Measurements from ENCODE around the gene KIF3B.
"Not testable (repeated sequence)": the region's sequence is repeated elsewhere in the genome, so short reads cannot be mapped to it uniquely, and the experiment has no call there.

Gene KIF3B

GRCh38 chr20:32285621-32286371 is 8.3 kb downstream of the KIF3B start:
- TF ChIP-seq, protein P1, sequence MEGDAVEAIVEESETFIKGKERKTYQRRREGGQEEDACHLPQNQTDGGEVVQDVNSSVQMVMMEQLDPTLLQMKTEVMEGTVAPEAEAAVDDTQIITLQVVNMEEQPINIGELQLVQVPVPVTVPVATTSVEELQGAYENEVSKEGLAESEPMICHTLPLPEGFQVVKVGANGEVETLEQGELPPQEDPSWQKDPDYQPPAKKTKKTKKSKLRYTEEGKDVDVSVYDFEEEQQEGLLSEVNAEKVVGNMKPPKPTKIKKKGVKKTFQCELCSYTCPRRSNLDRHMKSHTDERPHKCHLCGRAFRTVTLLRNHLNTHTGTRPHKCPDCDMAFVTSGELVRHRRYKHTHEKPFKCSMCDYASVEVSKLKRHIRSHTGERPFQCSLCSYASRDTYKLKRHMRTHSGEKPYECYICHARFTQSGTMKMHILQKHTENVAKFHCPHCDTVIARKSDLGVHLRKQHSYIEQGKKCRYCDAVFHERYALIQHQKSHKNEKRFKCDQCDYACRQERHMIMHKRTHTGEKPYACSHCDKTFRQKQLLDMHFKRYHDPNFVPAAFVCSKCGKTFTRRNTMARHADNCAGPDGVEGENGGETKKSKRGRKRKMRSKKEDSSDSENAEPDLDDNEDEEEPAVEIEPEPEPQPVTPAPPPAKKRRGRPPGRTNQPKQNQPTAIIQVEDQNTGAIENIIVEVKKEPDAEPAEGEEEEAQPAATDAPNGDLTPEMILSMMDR (IDR thresholded peaks at IDR 0.05; ENCODE audit: borderline replicate concordance, control extremely low read depth, extremely low read depth, insufficient read depth, missing control alignments) = no peak
- in situ Hi-C loops (cut with MboI; ENCODE audit: low sequenced_read_pairs, unreplicated experiment) = no loop called here
- peak; percentile 55 for DNase-seq (ENCODE audit: low spot score)

DNA sequence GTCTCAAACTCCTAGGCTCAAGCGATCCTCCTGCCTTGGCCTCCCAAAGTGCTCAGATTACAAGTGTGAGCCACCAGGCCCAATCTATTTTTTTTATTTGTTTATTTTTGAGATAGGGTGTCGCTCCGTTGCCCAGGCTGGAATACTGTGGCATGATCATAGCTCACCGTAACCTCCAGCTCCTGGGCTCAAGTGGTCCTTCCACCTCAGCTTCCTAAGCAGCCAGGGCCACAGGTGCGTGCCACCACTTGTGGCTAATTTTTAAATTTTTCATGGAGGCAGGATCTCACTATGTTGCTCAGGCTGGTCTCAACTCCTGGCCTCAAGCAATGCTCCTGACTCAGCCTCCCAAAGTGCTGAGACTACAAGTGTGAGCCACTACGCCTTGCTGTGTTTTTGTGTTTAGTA is 9.8 kb downstream of the KIF3B start:
- TF ChIP-seq, protein P1 (IDR thresholded peaks at IDR 0.05; ENCODE audit: borderline replicate concordance, control extremely low read depth, extremely low read depth, insufficient read depth, missing control alignments) = no peak
- in situ Hi-C loops (cut with MboI; ENCODE audit: low sequenced_read_pairs, unreplicated experiment) = no loop called here
- no peak for DNase-seq (ENCODE audit: low spot score)

GRCh38 chr20:32288225-32288849 is 10.9 kb downstream of the KIF3B start:
- TF ChIP-seq, protein P1 (IDR thresholded peaks at IDR 0.05; ENCODE audit: borderline replicate concordance, control extremely low read depth, extremely low read depth, insufficient read depth, missing control alignments) = no peak
- in situ Hi-C loops (cut with MboI; ENCODE audit: low sequenced_read_pairs, unreplicated experiment) = no loop called here
- DNase-seq (ENCODE audit: low spot score) = no peak

- in situ Hi-C loops (cut with MboI; ENCODE audit: low sequenced_read_pairs, unreplicated experiment) = not testable (repeated sequence)
These were observed 11.8 kb downstream of the KIF3B start for GRCh38 chr20:32289299-32289660.

GRCh38 chr20:32289661-32290431 is 12.4 kb downstream of the KIF3B start:
- DNase-seq (ENCODE audit: low spot score) = no peak
- in situ Hi-C loops (cut with MboI; ENCODE audit: low sequenced_read_pairs, unreplicated experiment) = no loop called here
- TF ChIP-seq, protein P1 (IDR thresholded peaks at IDR 0.05; ENCODE audit: borderline replicate concordance, control extremely low read depth, extremely low read depth, insufficient read depth, missing control alignments) = no peak

More at GRCh38 chr20:32289299-32289660, 11.8 kb downstream of the KIF3B start:
- DNase-seq (ENCODE audit: low spot score) = not testable (repeated sequence)

GRCh38 chr20:32291166-32291565 is 13.7 kb downstream of the KIF3B start:
- no peak for DNase-seq (ENCODE audit: low spot score)

More at GRCh38 chr20:32291166-32291565, 13.7 kb downstream of the KIF3B start:
- in situ Hi-C loops (cut with MboI; ENCODE audit: low sequenced_read_pairs, unreplicated experiment) = no loop called here
- TF ChIP-seq, protein P1 (IDR thresholded peaks at IDR 0.05; ENCODE audit: borderline replicate concordance, control extremely low read depth, extremely low read depth, insufficient read depth, missing control alignments) = no peak
